Karpas-422 (cell line): ENCODE measurements around the gene SLC20A1. TPM values are rescaled to one million over a fixed set of nuclear protein-coding genes. Genes with fewer than 3 reads are reported as not detected.

Experiments
- DNase-seq: peaks from one replicate; pipeline ENCODE4 v3.0.0-alpha.2; 2015
- H2AFZ ChIP-seq: fragments of 200-600 bp; sonication (generic); 2 replicates; pipeline ENCODE4 v1.6.1; 2014; ENCODE audit warnings: antibody characterized with exemption, low read length, mixed read lengths
- H3K27ac ChIP-seq: fragments of 200-600 bp; sonication (generic); 2 replicates; pipeline ENCODE4 v1.5.1; 2014; ENCODE audit warnings: mild to moderate bottlenecking, low read length, moderate library complexity
- H3K27me3 ChIP-seq: fragments of 200-600 bp; sonication (generic); 2 replicates; pipeline ENCODE4 v1.6.1; 2014; ENCODE audit warnings: low read length, mixed read lengths
- H3K36me3 ChIP-seq: fragments of 200-600 bp; sonication (generic); 2 replicates; pipeline ENCODE4 v1.6.1; 2014; ENCODE audit warnings: low read length, mixed read lengths; ENCODE audit not compliant: insufficient read depth
- H3K4me1 ChIP-seq: fragments of 200-600 bp; sonication (generic); 2 replicates; pipeline ENCODE4 v1.6.1; 2014; ENCODE audit warnings: mild to moderate bottlenecking, low read length, mixed read lengths
- H3K4me2 ChIP-seq: fragments of 200-600 bp; sonication (generic); 2 replicates; pipeline ENCODE4 v1.6.1; 2014; ENCODE audit warnings: low read length, low read depth, mild to moderate bottlenecking; ENCODE audit not compliant: poor library complexity, severe bottlenecking
- H3K4me3 ChIP-seq: fragments of 200-600 bp; sonication (generic); 2 replicates; pipeline ENCODE4 v1.5.1; 2014; ENCODE audit warnings: mild to moderate bottlenecking, antibody characterized with exemption, low read length, mixed read lengths
- H3K79me2 ChIP-seq: fragments of 200-600 bp; sonication (generic); 2 replicates; pipeline ENCODE4 v1.6.1; 2014; ENCODE audit warnings: mild to moderate bottlenecking, low read length, mixed read lengths
- H3K9ac ChIP-seq: fragments of 200-600 bp; sonication (generic); 2 replicates; pipeline ENCODE4 v1.6.0; 2014; ENCODE audit warnings: low read length
- H3K9me2 ChIP-seq: fragments of 200-600 bp; sonication (generic), shearing (Covaris generic); replicated peaks from 2 replicates; pipeline ENCODE4 v1.6.0; 2014; ENCODE audit warnings: mild to moderate bottlenecking, low read length, moderate library complexity; ENCODE audit not compliant: insufficient read depth
- H3K9me3 ChIP-seq: fragments of 300-700, 200-600 bp; sonication (generic); 2 replicates; pipeline ENCODE4 v1.6.1; 2014; ENCODE audit warnings: low read length, mixed read lengths
- H4K20me1 ChIP-seq: fragments of 200-600 bp; sonication (generic); 2 replicates; pipeline ENCODE4 v1.6.1; 2014; ENCODE audit warnings: mild to moderate bottlenecking, antibody characterized with exemption, low read length, low read depth; ENCODE audit not compliant: insufficient read depth
- total RNA-seq: library from RNA; depleted of rRNA; stranded (reverse); fragments of >200 nt; shearing (Covaris generic); gene quantifications from 2 replicates; pipeline ENCODE4 v1.2.3, GENCODE V29; 2014; ENCODE audit warnings: low replicate concordance

SLC20A1 gene
- total RNA-seq, 1 experiment from 2014 or later = 48.4 TPM

- peak overlapping the region; percentile 88 for H2AFZ ChIP-seq
Measured at GRCh38 chr2:112644933-112645309, 818 bp upstream of the SLC20A1 start.

GRCh38 chr2:112646102-112646719 is 472 bp downstream of the SLC20A1 start:
- 0 out of 2 replicates have a peak overlapping the region, but pooled peaks have one; percentile 74 for H2AFZ ChIP-seq
- H3K4me3 ChIP-seq = peak overlapping the region; percentile 98
- peaks cover 37% of the 10 kb centered on the region for H3K36me3 ChIP-seq
- H3K27ac ChIP-seq = peak overlapping the region; percentile 72
- peak overlapping the region; percentile 75 for H3K4me2 ChIP-seq
- DNase-seq = peak; percentile 79
- H4K20me1 ChIP-seq = no peaks in the 10 kb centered on the region; the same call in 1 of the 2 replicates
- H3K9me2 ChIP-seq = no peaks in the 10 kb centered on the region
- H3K4me1 ChIP-seq = peaks cover 35% of the 10 kb centered on the region
- H3K27me3 ChIP-seq = no peaks in the 10 kb centered on the region
- H3K9me3 ChIP-seq = no peaks in the 10 kb centered on the region
- H3K79me2 ChIP-seq = peaks cover 52% of the 10 kb centered on the region
- H3K9ac ChIP-seq = peak overlapping the region; percentile 98

More at GRCh38 chr2:112644933-112645309, 818 bp upstream of the SLC20A1 start:
- peaks cover 41% of the 10 kb centered on the region for H3K79me2 ChIP-seq
- H3K9ac ChIP-seq = peak overlapping the region; percentile 79
- H3K9me3 ChIP-seq = no peaks in the 10 kb centered on the region
- no peaks in the 10 kb centered on the region for H3K9me2 ChIP-seq
- H3K4me2 ChIP-seq = peak overlapping the region; percentile 83
- peak overlapping the region; percentile 98 for H3K4me3 ChIP-seq
- H3K27me3 ChIP-seq = no peaks in the 10 kb centered on the region
- no peak overlapping the region for H3K27ac ChIP-seq
- no peaks in the 10 kb centered on the region; the same call in 1 of the 2 replicates for H4K20me1 ChIP-seq
- H3K4me1 ChIP-seq = peaks cover 35% of the 10 kb centered on the region
- peaks cover 28% of the 10 kb centered on the region for H3K36me3 ChIP-seq
- no peak for DNase-seq

GRCh38 chr2:112646791-112647689 is 1.3 kb downstream of the SLC20A1 start:
- Histone ChIP-seq H3K9me3 (no peaks in the 10 kb centered on the region), H3K4me3 (peak overlapping the region; percentile 98), H3K27me3 (no peaks in the 10 kb centered on the region), H3K4me2 (peak overlapping the region; percentile 75), H2AFZ (no peak overlapping the region), H3K9me2 (no peaks in the 10 kb centered on the region), H3K79me2 (peaks cover 60% of the 10 kb centered on the region), H3K27ac (0 out of 2 replicates have a peak overlapping the region, but pooled peaks have one; percentile 72), H3K36me3 (peaks cover 44% of the 10 kb centered on the region), H3K9ac (peak overlapping the region; percentile 98), H4K20me1 (no peaks in the 10 kb centered on the region; the same call in 1 of the 2 replicates), H3K4me1 (peaks cover 33% of the 10 kb centered on the region)
- DNase-seq = peak; percentile 67

- Histone ChIP-seq H3K36me3 (peaks cover 54% of the 10 kb centered on the region), H4K20me1 (no peaks in the 10 kb centered on the region; the same call in 1 of the 2 replicates), H3K79me2 (peaks cover 70% of the 10 kb centered on the region), H3K4me3 (peak overlapping the region; percentile 98), H3K9me2 (no peaks in the 10 kb centered on the region), H3K9me3 (no peaks in the 10 kb centered on the region), H3K27me3 (no peaks in the 10 kb centered on the region), H3K4me2 (peak overlapping the region; percentile 75), H2AFZ (no peak overlapping the region), H3K4me1 (peaks cover 33% of the 10 kb centered on the region), H3K27ac (no peak overlapping the region), H3K9ac (no peak overlapping the region)
- DNase-seq = no peak
Measured at GRCh38 chr2:112648081-112648480, 2.3 kb downstream of the SLC20A1 start.

GRCh38 chr2:112656679-112657078 is 10.9 kb downstream of the SLC20A1 start:
- Histone ChIP-seq H3K79me2 (peaks cover 21% of the 10 kb centered on the region), H3K9ac (no peak overlapping the region), H3K9me2 (no peaks in the 10 kb centered on the region), H3K4me1 (no peaks in the 10 kb centered on the region), H3K4me2 (no peak overlapping the region), H3K9me3 (no peaks in the 10 kb centered on the region), H3K4me3 (no peak overlapping the region), H4K20me1 (no peaks in the 10 kb centered on the region), H3K27me3 (no peaks in the 10 kb centered on the region), H3K27ac (no peak overlapping the region), H2AFZ (no peak overlapping the region), H3K36me3 (peaks cover 82% of the 10 kb centered on the region)
- no peak for DNase-seq

GRCh38 chr2:112658301-112658700 is 12.6 kb downstream of the SLC20A1 start:
- no peaks in the 10 kb centered on the region for H3K9me3 ChIP-seq
- no peaks in the 10 kb centered on the region for H4K20me1 ChIP-seq
- peaks cover 5% of the 10 kb centered on the region; the same call in 1 of the 2 replicates for H3K79me2 ChIP-seq
- H3K36me3 ChIP-seq = peaks cover 79% of the 10 kb centered on the region
- H3K27ac ChIP-seq = no peak overlapping the region
- no peak for DNase-seq
- no peak overlapping the region for H3K4me3 ChIP-seq
- H3K9ac ChIP-seq = no peak overlapping the region
- no peak overlapping the region for H2AFZ ChIP-seq
- no peaks in the 10 kb centered on the region for H3K4me1 ChIP-seq
- H3K27me3 ChIP-seq = no peaks in the 10 kb centered on the region
- no peaks in the 10 kb centered on the region for H3K9me2 ChIP-seq
- H3K4me2 ChIP-seq = no peak overlapping the region

- Histone ChIP-seq H3K9ac (no peak overlapping the region), H4K20me1 (no peaks in the 10 kb centered on the region), H3K27ac (no peak overlapping the region), H3K9me3 (no peaks in the 10 kb centered on the region), H3K36me3 (peaks cover 79% of the 10 kb centered on the region), H3K27me3 (no peaks in the 10 kb centered on the region), H3K4me2 (no peak overlapping the region), H3K9me2 (no peaks in the 10 kb centered on the region), H3K4me3 (no peak overlapping the region), H2AFZ (no peak overlapping the region), H3K4me1 (no peaks in the 10 kb centered on the region), H3K79me2 (peaks cover 4% of the 10 kb centered on the region; the same call in 1 of the 2 replicates)
- DNase-seq = no peak
Measured at GRCh38 chr2:112658839-112659667, 13.3 kb downstream of the SLC20A1 start.
